ENCODE data around the gene ZNF546. TPM values are rescaled to one million over a fixed set of nuclear protein-coding genes. Genes with fewer than 3 reads are reported as not detected.

ZNF546 gene
- total RNA-seq, 2 donors from 2014 or later = 3.7 to 7.4 TPM

DNA sequence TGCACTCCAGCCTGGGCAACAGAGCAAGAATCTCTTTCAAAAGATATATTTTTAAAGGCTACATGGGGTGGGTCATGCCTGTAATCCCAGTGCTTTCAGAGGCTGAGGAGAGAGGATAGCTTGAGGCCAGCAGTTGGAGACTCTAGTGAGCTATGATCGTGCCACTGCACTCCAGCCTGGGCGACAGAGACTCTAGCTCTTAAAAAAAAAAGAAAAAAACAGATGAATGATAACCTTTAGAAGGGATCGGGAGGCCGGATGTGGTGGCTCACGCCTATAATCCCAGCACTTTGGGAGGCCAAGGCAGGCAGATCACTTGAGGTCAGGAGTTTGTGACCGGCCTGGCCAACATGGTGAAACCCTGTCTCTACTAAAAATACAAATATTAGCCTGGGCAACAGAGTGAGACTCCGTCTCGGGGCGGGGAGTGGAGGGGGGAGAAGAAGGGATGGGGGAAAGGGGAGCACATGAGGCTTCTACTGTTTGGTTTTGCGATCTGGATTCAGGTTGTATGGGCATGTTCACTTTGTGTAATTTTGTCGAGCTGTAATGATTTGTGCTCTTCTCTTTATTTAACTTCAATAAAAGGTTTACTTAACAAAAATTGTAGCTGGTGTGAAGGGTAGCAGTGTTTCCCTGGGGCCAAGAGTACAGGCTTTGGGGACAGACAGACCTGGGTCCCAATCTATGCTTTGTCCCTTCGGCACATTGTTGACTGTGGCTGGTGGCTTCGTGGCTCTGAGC is 27.0 kb upstream of the ZNF546 start:
- H3K27ac Mint-ChIP-seq = peak overlapping the region; percentile 98 to 99
- DNase-seq (ENCODE audit: low spot score) = no peak
- H3K36me3 Mint-ChIP-seq = peaks cover 13% of the 10 kb centered on the region
- ATAC-seq = no peak
- no peaks in the 10 kb centered on the region for H3K9me3 Mint-ChIP-seq
- H3K4me3 Mint-ChIP-seq = peak overlapping the region; percentile 96
- H3K27me3 Mint-ChIP-seq = no peaks in the 10 kb centered on the region
- peaks cover 50 to 51% of the 10 kb centered on the region in 2 donors for H3K4me1 Mint-ChIP-seq (ENCODE audit: low read depth in 2 of 2)

- no peaks in the 10 kb centered on the region for H3K9me3 Mint-ChIP-seq
- peaks cover 50 to 51% of the 10 kb centered on the region in 2 donors for H3K4me1 Mint-ChIP-seq (ENCODE audit: low read depth in 2 of 2)
- peaks cover 15% of the 10 kb centered on the region for H3K36me3 Mint-ChIP-seq
- peak overlapping the region; percentile 96 for H3K4me3 Mint-ChIP-seq
- peak overlapping the region; percentile 98 to 99 for H3K27ac Mint-ChIP-seq
- DNase-seq (ENCODE audit: low spot score) (peak; percentile 64), ATAC-seq (peak in 1 of 2 donors; percentile 28)
- no peaks in the 10 kb centered on the region for H3K27me3 Mint-ChIP-seq
Measured at GRCh38 chr19:39970425-39970674, 26.5 kb upstream of the ZNF546 start.

GRCh38 chr19:39970675-39971379 is 26.0 kb upstream of the ZNF546 start, which contains the start of gene PSMC4:
TSS of gene PSMC4 (plus strand) at chr19:39971165. CDS start at chr19:39971203, 38 bp downstream.
- DNase-seq (ENCODE audit: low spot score) (peak; percentile 99), ATAC-seq (peak; percentile 99)
- H3K4me3 Mint-ChIP-seq = peak within 1 kb of the TSS; percentile 96
- H3K27me3 Mint-ChIP-seq = no peaks in the 10 kb centered on the region
- H3K4me1 Mint-ChIP-seq (ENCODE audit: low read depth in 2 of 2) = peaks cover 51 to 54% of the 10 kb centered on the region in 2 donors
- peak within 1 kb of the TSS; percentile 98 to 99 for H3K27ac Mint-ChIP-seq
- no peaks in the 10 kb centered on the region for H3K9me3 Mint-ChIP-seq
- H3K36me3 Mint-ChIP-seq = peaks cover 20% of the 10 kb centered on the region

DNA sequence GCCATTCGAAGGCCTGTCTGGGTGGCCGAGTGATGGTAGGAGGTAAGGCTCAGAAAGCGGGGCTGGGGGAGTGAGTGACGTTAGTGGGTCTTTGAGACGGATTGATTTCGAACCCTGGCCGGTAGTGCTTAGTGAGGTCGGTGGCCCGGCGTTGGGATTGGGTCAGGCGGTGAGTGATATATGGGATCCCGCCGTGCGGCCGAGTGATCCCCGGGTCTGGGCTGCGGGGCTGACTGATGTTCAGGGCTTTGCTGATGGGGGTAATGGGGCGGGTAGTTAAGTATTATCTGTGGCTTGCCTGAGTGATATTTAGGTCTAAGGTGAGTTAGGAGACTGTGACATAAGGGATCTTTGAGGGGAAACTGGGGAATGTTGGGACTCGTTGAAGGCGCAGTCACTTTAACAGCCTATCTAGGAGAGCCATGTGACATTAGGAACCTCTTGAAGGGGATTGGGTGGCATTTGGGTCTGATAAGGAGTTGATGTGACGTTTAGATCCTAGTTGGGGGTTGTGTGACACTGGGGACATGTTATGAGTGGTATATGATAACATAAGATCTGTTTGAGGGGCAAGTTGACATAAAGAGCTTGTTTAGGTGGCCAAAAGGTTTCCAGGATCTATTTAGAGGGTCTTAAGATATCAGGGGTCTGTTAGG is 25.4 kb upstream of the ZNF546 start:
- H3K36me3 Mint-ChIP-seq = peaks cover 20% of the 10 kb centered on the region
- ATAC-seq (no peak), DNase-seq (ENCODE audit: low spot score) (peak; percentile 66)
- peak overlapping the region; percentile 96 for H3K4me3 Mint-ChIP-seq
- H3K4me1 Mint-ChIP-seq (ENCODE audit: low read depth in 2 of 2) = peaks cover 51 to 54% of the 10 kb centered on the region in 2 donors
- no peaks in the 10 kb centered on the region for H3K9me3 Mint-ChIP-seq
- no peaks in the 10 kb centered on the region for H3K27me3 Mint-ChIP-seq
- peak overlapping the region; percentile 98 to 99 for H3K27ac Mint-ChIP-seq

DNA sequence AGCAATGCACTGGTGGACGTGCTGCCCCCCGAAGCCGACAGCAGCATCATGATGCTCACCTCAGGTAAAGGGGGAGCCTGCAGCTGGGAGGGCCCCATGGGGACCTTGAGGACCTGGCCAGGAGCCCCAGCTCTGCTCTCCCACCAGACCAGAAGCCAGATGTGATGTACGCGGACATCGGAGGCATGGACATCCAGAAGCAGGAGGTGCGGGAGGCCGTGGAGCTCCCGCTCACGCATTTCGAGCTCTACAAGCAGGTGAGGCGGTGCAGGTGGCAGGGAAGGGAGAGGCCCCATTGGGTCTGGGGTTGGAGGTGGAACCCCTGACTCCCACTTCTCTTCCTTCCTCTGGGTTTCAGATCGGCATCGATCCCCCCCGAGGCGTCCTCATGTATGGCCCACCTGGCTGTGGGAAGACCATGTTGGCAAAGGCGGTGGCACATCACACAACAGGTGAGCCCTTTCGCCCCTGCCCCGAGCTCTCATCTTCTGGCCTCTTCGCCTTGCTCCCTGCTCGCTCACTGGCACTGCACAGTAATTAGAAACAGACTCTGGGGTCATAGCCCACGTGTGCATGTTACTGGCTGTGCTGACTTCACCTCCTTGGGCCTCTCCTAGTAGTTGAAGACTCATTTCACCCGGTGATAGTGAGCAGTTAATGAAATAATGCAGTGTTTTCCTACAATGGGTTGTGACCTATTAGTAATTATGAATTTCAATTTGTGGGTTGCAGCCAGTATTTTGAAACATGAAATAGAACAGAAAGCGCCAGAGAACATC is 22.3 kb upstream of the ZNF546 start:
- no peak for DNase-seq (ENCODE audit: low spot score)
- peaks cover 26% of the 10 kb centered on the region for H3K36me3 Mint-ChIP-seq
- no peaks in the 10 kb centered on the region for H3K9me3 Mint-ChIP-seq
- no peak for ATAC-seq
- H3K4me3 Mint-ChIP-seq = no peak overlapping the region
- H3K27ac Mint-ChIP-seq = no peak overlapping the region
- no peaks in the 10 kb centered on the region for H3K27me3 Mint-ChIP-seq
- peaks cover 38 to 46% of the 10 kb centered on the region in 2 donors for H3K4me1 Mint-ChIP-seq (ENCODE audit: low read depth in 2 of 2)

DNA sequence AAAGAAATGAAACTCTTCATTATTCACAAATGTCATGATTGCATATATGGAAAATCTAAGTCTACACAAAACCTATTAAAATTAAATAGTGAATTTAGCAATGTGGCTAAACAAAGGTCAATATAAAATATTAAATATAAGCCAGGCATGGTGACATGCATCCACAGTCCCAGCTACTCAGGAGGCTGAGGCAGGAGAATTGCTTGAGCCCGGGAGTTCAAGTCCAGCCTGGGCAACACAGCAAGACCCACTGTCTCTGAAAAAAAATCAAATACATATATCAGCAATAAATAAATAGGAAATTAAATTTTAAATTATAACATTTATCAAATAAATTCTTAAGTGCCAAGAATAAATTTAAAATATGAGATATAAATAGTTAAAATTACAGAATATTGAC is 14.0 kb upstream of the ZNF546 start:
- Mint-ChIP-seq H3K9me3 (peaks cover 19% of the 10 kb centered on the region), H3K36me3 (peaks cover 47% of the 10 kb centered on the region), H3K27me3 (no peaks in the 10 kb centered on the region), H3K4me1 (ENCODE audit: low read depth in 2 of 2) (peaks cover 0 to 4% of the 10 kb centered on the region in 2 donors), H3K4me3 (no peak overlapping the region), H3K27ac (no peak overlapping the region)
- ATAC-seq (no peak), DNase-seq (ENCODE audit: low spot score) (no peak)

DNA sequence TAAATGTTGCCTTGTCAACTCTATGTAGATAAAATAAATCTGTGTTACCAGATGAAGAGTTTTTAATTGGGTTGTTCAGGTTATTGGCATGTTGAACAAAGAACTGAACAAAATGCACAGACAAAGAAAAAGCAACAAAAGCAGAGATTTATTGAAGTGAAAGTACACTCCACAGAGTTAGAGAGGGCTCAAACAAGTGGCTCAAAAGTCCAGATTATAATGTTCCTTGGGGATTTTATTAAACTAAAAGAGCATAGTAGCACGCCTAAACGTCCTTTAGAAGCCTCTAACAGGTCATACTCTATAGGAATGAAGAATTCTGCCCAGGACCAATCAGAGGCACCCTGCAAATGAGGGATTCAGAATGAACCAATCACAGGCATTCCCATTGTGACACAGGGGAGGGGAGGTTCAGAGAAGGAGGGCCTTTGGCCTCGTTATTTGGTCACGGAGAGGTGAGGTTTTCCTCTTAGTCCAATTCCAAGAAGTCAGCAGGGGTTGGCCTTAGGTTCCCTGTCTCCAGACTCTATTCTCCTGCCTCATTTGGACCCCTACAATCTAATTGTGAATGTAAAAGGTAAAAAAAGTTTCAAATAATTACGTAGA is 13.1 kb upstream of the ZNF546 start:
- DNase-seq (ENCODE audit: low spot score) (no peak), ATAC-seq (no peak)
- H3K27me3 Mint-ChIP-seq = no peaks in the 10 kb centered on the region
- no peak overlapping the region for H3K27ac Mint-ChIP-seq
- H3K4me3 Mint-ChIP-seq = no peak overlapping the region
- peaks cover 0 to under 1% of the 10 kb centered on the region in 2 donors for H3K4me1 Mint-ChIP-seq (ENCODE audit: low read depth in 2 of 2)
- peaks cover 19% of the 10 kb centered on the region for H3K9me3 Mint-ChIP-seq
- H3K36me3 Mint-ChIP-seq = peaks cover 48% of the 10 kb centered on the region

GRCh38 chr19:39986643-39987042 is 10.2 kb upstream of the ZNF546 start:
- Mint-ChIP-seq H3K27ac (no peak overlapping the region), H3K9me3 (peaks cover 19% of the 10 kb centered on the region), H3K4me1 (ENCODE audit: low read depth in 2 of 2) (peaks cover 0 to 7% of the 10 kb centered on the region in 2 donors), H3K36me3 (peaks cover 37% of the 10 kb centered on the region), H3K27me3 (no peaks in the 10 kb centered on the region), H3K4me3 (no peak overlapping the region)
- DNase-seq (ENCODE audit: low spot score) (no peak), ATAC-seq (no peak)

- H3K36me3 Mint-ChIP-seq = peaks cover 37% of the 10 kb centered on the region
- H3K4me1 Mint-ChIP-seq (ENCODE audit: low read depth in 2 of 2) = peaks cover 2 to 7% of the 10 kb centered on the region in 2 donors
- H3K4me3 Mint-ChIP-seq = no peak overlapping the region
- H3K27me3 Mint-ChIP-seq = no peaks in the 10 kb centered on the region
- H3K9me3 Mint-ChIP-seq = peaks cover 19% of the 10 kb centered on the region
- no peak for DNase-seq (ENCODE audit: low spot score)
- no peak overlapping the region for H3K27ac Mint-ChIP-seq
- ATAC-seq = no peak
Measured at GRCh38 chr19:39987167-39987566, 9.7 kb upstream of the ZNF546 start.

- Mint-ChIP-seq H3K27me3 (no peaks in the 10 kb centered on the region), H3K9me3 (peaks cover 19% of the 10 kb centered on the region), H3K4me1 (ENCODE audit: low read depth in 2 of 2) (peaks cover 5 to 7% of the 10 kb centered on the region in 2 donors), H3K4me3 (no peak overlapping the region), H3K27ac (no peak overlapping the region), H3K36me3 (peaks cover 37% of the 10 kb centered on the region)
- DNase-seq (ENCODE audit: low spot score) = no peak
- ATAC-seq = no peak
Measured at GRCh38 chr19:39987596-39987995, 9.3 kb upstream of the ZNF546 start.

DNA sequence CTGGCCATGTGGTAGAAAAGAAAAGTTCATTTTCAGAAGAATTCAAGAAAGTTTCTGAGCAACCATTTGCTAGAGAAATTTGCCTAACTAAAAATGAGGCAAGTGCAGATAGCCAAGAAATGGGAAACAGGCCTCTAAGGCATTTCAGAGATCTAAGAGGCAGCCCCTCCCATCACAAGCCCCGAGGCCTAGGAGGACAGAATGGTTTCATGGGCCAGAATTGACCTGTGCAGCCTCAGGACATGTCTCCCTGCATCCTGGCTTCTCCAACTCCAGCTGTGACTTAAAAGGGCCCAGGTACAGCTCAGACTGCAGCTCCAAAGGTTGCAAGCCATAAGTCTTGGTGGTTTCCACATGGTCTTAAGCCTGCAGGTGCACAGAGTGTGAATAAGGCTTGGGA is 3.3 kb upstream of the ZNF546 start:
- DNase-seq (ENCODE audit: low spot score) = no peak
- no peak for ATAC-seq
- H3K4me1 Mint-ChIP-seq (ENCODE audit: low read depth in 2 of 2) = peaks cover 31 to 47% of the 10 kb centered on the region in 2 donors
- H3K27me3 Mint-ChIP-seq = no peaks in the 10 kb centered on the region
- peaks cover 21% of the 10 kb centered on the region for H3K36me3 Mint-ChIP-seq
- H3K9me3 Mint-ChIP-seq = peaks cover 11% of the 10 kb centered on the region
- H3K4me3 Mint-ChIP-seq = no peak overlapping the region
- H3K27ac Mint-ChIP-seq = no peak overlapping the region

DNA sequence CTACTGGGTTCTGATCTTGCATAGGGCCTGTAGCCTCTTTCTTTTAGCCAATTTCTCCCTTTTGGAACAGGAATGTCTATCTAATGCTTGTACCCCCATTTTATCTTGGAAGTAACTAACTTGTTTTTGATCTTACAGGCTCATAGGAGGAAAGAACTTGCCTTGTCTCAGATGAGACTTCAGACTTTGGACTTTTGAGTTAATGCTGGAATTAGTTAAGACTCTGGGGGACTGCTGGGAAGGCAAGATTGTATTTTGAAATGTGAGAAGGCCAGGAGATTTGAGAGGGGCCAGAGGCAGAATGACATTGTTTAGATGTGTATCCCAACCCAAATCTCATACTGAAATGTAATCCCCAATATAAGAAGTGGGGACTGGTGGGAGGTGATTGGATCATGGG is 2.5 kb upstream of the ZNF546 start:
- DNase-seq (ENCODE audit: low spot score) (no peak), ATAC-seq (no peak)
- H3K4me1 Mint-ChIP-seq (ENCODE audit: low read depth in 2 of 2) = peaks cover 27 to 47% of the 10 kb centered on the region in 2 donors
- H3K36me3 Mint-ChIP-seq = peaks cover 21% of the 10 kb centered on the region
- peaks cover 11% of the 10 kb centered on the region for H3K9me3 Mint-ChIP-seq
- no peaks in the 10 kb centered on the region for H3K27me3 Mint-ChIP-seq
- no peak overlapping the region for H3K4me3 Mint-ChIP-seq
- H3K27ac Mint-ChIP-seq = no peak overlapping the region

DNA sequence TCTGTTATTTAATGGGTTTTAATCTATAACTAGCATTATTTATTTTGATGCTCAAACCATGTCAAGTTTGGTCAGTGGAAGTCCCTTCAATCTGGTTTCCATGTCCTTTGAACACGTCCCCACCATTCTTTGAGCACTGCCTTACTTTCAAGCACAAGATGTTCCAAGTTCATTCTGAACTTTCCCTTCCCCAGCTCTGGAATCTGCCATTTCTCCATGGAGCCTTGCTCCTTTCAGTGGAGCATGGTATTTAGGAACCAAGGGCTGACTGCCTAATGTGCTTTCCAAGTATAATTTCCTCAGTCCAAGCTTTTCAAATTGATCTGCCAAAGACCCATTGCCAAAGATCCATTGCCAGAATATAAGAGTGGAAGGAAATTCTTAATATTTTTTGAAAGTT is 1.1 kb upstream of the ZNF546 start:
- peaks cover 21% of the 10 kb centered on the region for H3K36me3 Mint-ChIP-seq
- H3K9me3 Mint-ChIP-seq = peaks cover 11% of the 10 kb centered on the region
- peak overlapping the region; percentile 98 for H3K4me3 Mint-ChIP-seq
- H3K27ac Mint-ChIP-seq = peak overlapping the region; percentile 93 to 94
- DNase-seq (ENCODE audit: low spot score) = no peak
- H3K27me3 Mint-ChIP-seq = no peaks in the 10 kb centered on the region
- no peak for ATAC-seq
- H3K4me1 Mint-ChIP-seq (ENCODE audit: low read depth in 2 of 2) = peaks cover 24 to 47% of the 10 kb centered on the region in 2 donors

Data from natural killer cell treated with Interleukin-12 subunit alpha and Interleukin-12 subunit beta and Interleukin-15 and Interleukin-18, amount 100 ng/mL, for 72 hours (primary cell).